Panc1 (cell line): ENCODE measurements around the gene CHTF8. TPM values are rescaled to one million over a fixed set of nuclear protein-coding genes. Genes with fewer than 3 reads are reported as not detected.

Source experiments
- ATAC-seq: fragments of 200-7000 bp; cut with Tn5 transposase; 2 replicates; pipeline ENCODE4 v1.9.1; 2020; ENCODE audit warnings: mild to moderate bottlenecking, moderate library complexity
- BruUV-seq: library from RNA; stranded (reverse); fragments of 400-500 nt; replicated peaks from 2 replicates; lab custom pipeline; 2021; lab: Mats Ljungman, UMichigan
- CTCF ChIA-PET: fragments of 300-600 bp; sonication (Branson Sonifier 250); formaldehyde crosslinking; loops from one replicate; lab custom pipeline; 2022; ENCODE audit warnings: antibody characterized with exemption; lab: Charles Lee
- POLR2A ChIA-PET: fragments of 300-600 bp; sonication (Branson Sonifier 250); formaldehyde crosslinking; loops from one replicate; lab custom pipeline; 2022; ENCODE audit warnings: antibody characterized with exemption; lab: Charles Lee
- DNase-seq: peaks from one replicate; pipeline ENCODE4 v3.0.0-alpha.2; 2010; ENCODE audit warnings: low read depth, low spot score
- H3K27ac ChIP-seq: 2 replicates; pipeline ENCODE4 v1.5.1; 2011; ENCODE audit warnings: mild to moderate bottlenecking, low read length, inconsistent platforms
- H3K27me3 ChIP-seq: fragments of 200-500 bp; sonication (Bioruptor generic); 2 replicates; pipeline ENCODE4 v1.6.0; 2014; ENCODE audit warnings: low read length, inconsistent platforms; ENCODE audit not compliant: control insufficient read depth, insufficient read depth
- H3K36me3 ChIP-seq: fragments of 200-500 bp; sonication (Bioruptor generic); 2 replicates; pipeline ENCODE4 v1.5.1; 2014; ENCODE audit warnings: inconsistent platforms, mild to moderate bottlenecking, low read length, moderate library complexity; ENCODE audit not compliant: control insufficient read depth, insufficient read depth
- H3K4me1 ChIP-seq: 2 replicates; pipeline ENCODE4 v1.5.1; 2011; ENCODE audit warnings: inconsistent platforms, mild to moderate bottlenecking, low read length, moderate library complexity; ENCODE audit not compliant: control insufficient read depth, insufficient read depth
- H3K4me3 ChIP-seq, 2 experiments: 2 replicates each; pipeline ENCODE4 v1.5.1; 2011 to 2012; ENCODE audit warnings: low read depth in 2 of 2, low read length in 2 of 2, mild to moderate bottlenecking in 2 of 2, inconsistent platforms in 1 of 2, moderate library complexity in 1 of 2
- H3K9me3 ChIP-seq: fragments of 200-500 bp; sonication (Bioruptor generic); 2 replicates; pipeline ENCODE4 v1.5.1; 2014; ENCODE audit warnings: low read depth, mild to moderate bottlenecking, inconsistent platforms, low read length, moderate library complexity; ENCODE audit not compliant: control insufficient read depth, insufficient read depth
- POLR2AphosphoS5 ChIP-seq: IDR thresholded peaks from 2 replicates; pipeline ENCODE4 v1.6.1; 2012; ENCODE audit warnings: mild to moderate bottlenecking, low read depth, low read length, moderate library complexity
- REST ChIP-seq, 2 experiments: IDR thresholded peaks; 2 replicates each; pipeline ENCODE4 v1.6.1; 2011 to 2012; ENCODE audit warnings: low read depth in 2 of 2, control low read depth in 1 of 2, low read length in 1 of 2, mild to moderate bottlenecking in 1 of 2, moderate library complexity in 1 of 2; ENCODE audit not compliant: insufficient read depth in 1 of 2
- SIN3A ChIP-seq: IDR thresholded peaks from 2 replicates; pipeline ENCODE4 v1.6.1; 2012; ENCODE audit warnings: low read depth, mild to moderate bottlenecking, low read length, moderate library complexity, borderline replicate concordance; ENCODE audit not compliant: insufficient read depth
- TCF7L2 ChIP-seq: IDR thresholded peaks from 2 replicates; pipeline ENCODE4 v1.6.1; 2011; ENCODE audit warnings: mild to moderate bottlenecking, low read depth, low read length, inconsistent platforms
- in situ Hi-C: cut with HindIII; loops from 2 replicates; pipeline ENCODE4 v1.10.0; 2016; ENCODE audit warnings: low sequenced_read_pairs, low pct_unique_long_range_greater_than_20kb
- intact Hi-C: fragments of 100-400 bp; cut with micrococcal nuclease; formaldehyde crosslinking; loops from one replicate; pipeline ENCODE4 v1.10.0; 2022; ENCODE audit not compliant: unreplicated experiment
- total RNA-seq: library from RNA; stranded (reverse); gene quantifications from one replicate; pipeline ENCODE4 v1.2.1, GENCODE V29; 2021; ENCODE audit not compliant: unreplicated experiment
- TF ChIP-seq, protein P1 (sequence below): fragments of 450-650 bp; IDR thresholded peaks from 2 replicates; pipeline ENCODE4 v1.5.1; 2017; ENCODE audit warnings: mild to moderate bottlenecking

CHTF8 gene
- total RNA-seq, 1 experiment from 2014 or later = 116 TPM

DNA sequence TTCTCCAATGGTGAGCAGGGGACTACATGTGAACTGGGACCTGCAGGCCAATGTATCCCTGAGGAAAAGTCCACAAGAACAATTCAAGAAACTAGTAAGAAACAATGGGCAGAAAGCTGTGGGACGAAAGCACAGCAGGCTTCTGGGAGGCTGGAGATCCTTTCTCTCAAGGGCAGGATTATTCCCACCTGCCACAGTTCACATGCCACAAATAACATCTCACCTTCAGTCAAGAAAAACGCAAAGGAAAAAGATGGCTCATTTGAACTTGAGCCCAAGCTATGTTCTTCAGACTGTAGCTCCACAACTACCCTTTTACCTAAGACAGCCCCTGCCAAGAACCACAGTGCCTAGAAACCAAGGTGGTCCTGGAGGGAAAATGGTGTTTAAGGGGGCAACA, 13.9 kb downstream of the CHTF8 start:
- TSS peak; percentile 45 for BruUV-seq
- H3K4me1 ChIP-seq = no peaks in the 10 kb centered on the region
- CTCF ChIA-PET = no interaction called here
- H3K9me3 ChIP-seq = no peaks in the 10 kb centered on the region
- no peak overlapping the region for H3K4me3 ChIP-seq
- ATAC-seq (no peak; the same call in 1 of the 2 replicates), DNase-seq (no peak)
- no peak for TF ChIP-seq SIN3A
- TF ChIP-seq, protein P1, sequence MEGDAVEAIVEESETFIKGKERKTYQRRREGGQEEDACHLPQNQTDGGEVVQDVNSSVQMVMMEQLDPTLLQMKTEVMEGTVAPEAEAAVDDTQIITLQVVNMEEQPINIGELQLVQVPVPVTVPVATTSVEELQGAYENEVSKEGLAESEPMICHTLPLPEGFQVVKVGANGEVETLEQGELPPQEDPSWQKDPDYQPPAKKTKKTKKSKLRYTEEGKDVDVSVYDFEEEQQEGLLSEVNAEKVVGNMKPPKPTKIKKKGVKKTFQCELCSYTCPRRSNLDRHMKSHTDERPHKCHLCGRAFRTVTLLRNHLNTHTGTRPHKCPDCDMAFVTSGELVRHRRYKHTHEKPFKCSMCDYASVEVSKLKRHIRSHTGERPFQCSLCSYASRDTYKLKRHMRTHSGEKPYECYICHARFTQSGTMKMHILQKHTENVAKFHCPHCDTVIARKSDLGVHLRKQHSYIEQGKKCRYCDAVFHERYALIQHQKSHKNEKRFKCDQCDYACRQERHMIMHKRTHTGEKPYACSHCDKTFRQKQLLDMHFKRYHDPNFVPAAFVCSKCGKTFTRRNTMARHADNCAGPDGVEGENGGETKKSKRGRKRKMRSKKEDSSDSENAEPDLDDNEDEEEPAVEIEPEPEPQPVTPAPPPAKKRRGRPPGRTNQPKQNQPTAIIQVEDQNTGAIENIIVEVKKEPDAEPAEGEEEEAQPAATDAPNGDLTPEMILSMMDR = no peak
- TF ChIP-seq POLR2AphosphoS5 = no peak
- no peak for TF ChIP-seq REST (IDR thresholded peaks at IDR 0.05; ENCODE audit: insufficient read depth in 1 of 2, low read depth in 2 of 2, low read length in 1 of 2)
- no peak for TF ChIP-seq TCF7L2
- H3K27me3 ChIP-seq = no peaks in the 10 kb centered on the region
- peaks cover 4% of the 10 kb centered on the region for H3K36me3 ChIP-seq
- in situ Hi-C loops = no loop called here
- POLR2A ChIA-PET = no interaction called here
- H3K27ac ChIP-seq = no peak overlapping the region
- intact Hi-C loops = loop anchor here (10.0 kb wide), 1 partner anchor 264 kb away; no protein-coding TSS in a partner anchor

DNA sequence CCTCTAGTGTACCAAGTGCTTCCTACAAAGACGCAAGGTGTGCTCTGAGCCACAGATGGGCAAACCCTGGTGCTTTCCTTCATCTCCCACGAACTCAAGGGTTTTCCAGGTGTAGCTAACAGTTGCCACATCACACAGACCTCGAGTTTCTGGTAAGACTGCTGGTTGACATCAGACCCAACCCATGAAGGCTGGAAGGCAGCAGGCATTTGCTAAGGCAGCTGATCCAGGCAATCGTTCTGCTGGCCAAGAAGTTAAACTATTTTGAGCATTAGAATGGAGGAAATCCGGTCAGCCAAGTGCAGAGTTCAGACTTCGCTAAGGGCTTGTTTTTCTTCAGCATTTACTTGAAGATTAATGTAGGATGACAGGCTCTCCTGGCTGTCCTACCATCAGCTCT, 15.5 kb downstream of the CHTF8 start:
- POLR2A ChIA-PET = no interaction called here

More for the DNA sequence above, 15.5 kb downstream of the CHTF8 start:
- DNase-seq = no peak
- H3K27ac ChIP-seq = no peak overlapping the region
- in situ Hi-C loops = no loop called here
- intact Hi-C loops = loop anchor here (10.0 kb wide), 1 partner anchor 262 kb away; no protein-coding TSS in a partner anchor
- H3K27me3 ChIP-seq = no peaks in the 10 kb centered on the region
- CTCF ChIA-PET = no interaction called here
- no peak for ATAC-seq
- no peak overlapping the region for H3K4me3 ChIP-seq
- H3K9me3 ChIP-seq = no peaks in the 10 kb centered on the region
- H3K4me1 ChIP-seq = 0 out of 2 replicates have a peak, but pooled peaks cover 2% of the 10 kb centered on the region
- no peak for TF ChIP-seq POLR2AphosphoS5
- TF ChIP-seq TCF7L2 = no peak
- no peak for TF ChIP-seq REST (IDR thresholded peaks at IDR 0.05; ENCODE audit: insufficient read depth in 1 of 2, low read depth in 2 of 2, low read length in 1 of 2)
- TF ChIP-seq SIN3A = no peak
- TF ChIP-seq, protein P1 = no peak
- BruUV-seq = no TSS peak
- peaks cover 4% of the 10 kb centered on the region for H3K36me3 ChIP-seq
